ENCODE data around the gene PPP2R1A.

The PPP2R1A gene

DNA sequence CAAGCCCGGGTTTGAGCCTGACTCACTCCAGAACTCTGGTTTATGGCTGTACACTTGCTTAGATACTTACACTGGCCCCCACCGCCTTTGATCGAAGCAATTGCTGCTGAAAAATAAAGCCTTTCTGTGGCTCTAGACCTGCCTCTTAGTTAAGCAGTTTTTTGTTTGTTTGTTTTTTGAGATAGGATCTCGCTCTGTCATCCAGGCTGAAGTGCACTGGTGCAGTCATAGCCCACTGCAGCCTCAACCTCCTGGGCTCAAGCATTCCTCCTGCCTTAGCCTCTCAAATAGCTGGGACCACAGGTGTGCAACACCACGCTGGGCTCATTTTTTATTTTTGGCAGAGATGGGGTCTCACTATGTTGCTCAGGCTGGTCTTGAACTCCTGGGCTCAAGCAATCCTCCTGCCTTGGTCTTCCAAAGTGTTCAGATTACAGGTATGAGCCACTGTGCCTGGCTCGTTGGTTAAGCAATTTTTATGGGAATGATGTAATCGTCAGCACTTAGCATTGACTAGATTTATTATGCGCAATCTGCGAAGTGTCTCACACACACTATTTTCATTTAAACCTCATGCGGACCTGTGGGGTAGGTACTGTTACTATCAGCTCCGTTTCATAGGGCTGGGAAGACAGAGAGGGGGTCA, 22.2 kb downstream of the PPP2R1A start:
- Histone ChIP-seq H3K27ac (ENCODE audit: low read depth, low read length) (no peak overlapping the region), H3K4me2 (ENCODE audit: low read length) (no peak overlapping the region), H3K27me3 (ENCODE audit: control insufficient read depth, low read length) (no peaks in the 10 kb centered on the region), H3K4me3 (ENCODE audit: low read length) (no peak overlapping the region), H4K20me1 (ENCODE audit: control insufficient read depth, insufficient read depth, low read depth, low read length) (0 out of 2 replicates have a peak, but pooled peaks cover 4% of the 10 kb centered on the region), H3K4me1 (ENCODE audit: control insufficient read depth, low read length) (no peaks in the 10 kb centered on the region), H3K9me3 (ENCODE audit: control insufficient read depth, insufficient read depth, low read length) (no peaks in the 10 kb centered on the region), H3K79me2 (ENCODE audit: control insufficient read depth, low read length) (peaks cover 19% of the 10 kb centered on the region), H3F3A (ENCODE audit: control insufficient read depth, insufficient read depth) (no peaks in the 10 kb centered on the region), H3K36me3 (ENCODE audit: control insufficient read depth, low read length) (peaks cover 87% of the 10 kb centered on the region), H3K9me2 (replicated peaks; ENCODE audit: control insufficient read depth, low read length) (no peaks in the 10 kb centered on the region)
- TF ChIP-seq, protein P1, sequence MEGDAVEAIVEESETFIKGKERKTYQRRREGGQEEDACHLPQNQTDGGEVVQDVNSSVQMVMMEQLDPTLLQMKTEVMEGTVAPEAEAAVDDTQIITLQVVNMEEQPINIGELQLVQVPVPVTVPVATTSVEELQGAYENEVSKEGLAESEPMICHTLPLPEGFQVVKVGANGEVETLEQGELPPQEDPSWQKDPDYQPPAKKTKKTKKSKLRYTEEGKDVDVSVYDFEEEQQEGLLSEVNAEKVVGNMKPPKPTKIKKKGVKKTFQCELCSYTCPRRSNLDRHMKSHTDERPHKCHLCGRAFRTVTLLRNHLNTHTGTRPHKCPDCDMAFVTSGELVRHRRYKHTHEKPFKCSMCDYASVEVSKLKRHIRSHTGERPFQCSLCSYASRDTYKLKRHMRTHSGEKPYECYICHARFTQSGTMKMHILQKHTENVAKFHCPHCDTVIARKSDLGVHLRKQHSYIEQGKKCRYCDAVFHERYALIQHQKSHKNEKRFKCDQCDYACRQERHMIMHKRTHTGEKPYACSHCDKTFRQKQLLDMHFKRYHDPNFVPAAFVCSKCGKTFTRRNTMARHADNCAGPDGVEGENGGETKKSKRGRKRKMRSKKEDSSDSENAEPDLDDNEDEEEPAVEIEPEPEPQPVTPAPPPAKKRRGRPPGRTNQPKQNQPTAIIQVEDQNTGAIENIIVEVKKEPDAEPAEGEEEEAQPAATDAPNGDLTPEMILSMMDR (IDR thresholded peaks at IDR 0.05; ENCODE audit: low read depth, low read length, poor library complexity, severe bottlenecking), result no peak

DNA sequence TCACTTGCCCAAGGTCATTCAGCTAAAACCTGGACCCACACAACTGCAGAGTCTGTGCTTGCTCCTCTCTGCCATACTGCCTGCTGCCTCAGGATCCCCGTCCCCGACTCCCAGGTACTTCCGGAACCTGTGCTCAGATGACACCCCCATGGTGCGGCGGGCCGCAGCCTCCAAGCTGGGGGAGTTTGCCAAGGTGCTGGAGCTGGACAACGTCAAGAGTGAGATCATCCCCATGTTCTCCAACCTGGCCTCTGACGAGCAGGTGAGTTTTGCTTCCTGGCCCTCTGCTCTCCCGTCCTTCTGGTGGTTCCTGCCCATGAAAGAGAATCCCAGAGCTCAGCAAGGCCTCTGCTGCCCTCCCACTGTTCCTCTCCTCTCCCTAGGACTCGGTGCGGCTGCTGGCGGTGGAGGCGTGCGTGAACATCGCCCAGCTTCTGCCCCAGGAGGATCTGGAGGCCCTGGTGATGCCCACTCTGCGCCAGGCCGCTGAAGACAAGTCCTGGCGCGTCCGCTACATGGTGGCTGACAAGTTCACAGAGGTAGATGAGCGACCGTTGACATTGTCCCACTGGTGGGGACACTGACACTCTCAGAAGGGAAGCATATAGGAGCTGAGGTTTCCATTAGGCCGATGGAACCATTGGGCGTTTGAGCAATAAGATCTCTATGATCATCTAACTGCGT, 22.9 kb downstream of the PPP2R1A start:
- Histone ChIP-seq H3K4me2 (ENCODE audit: low read length) (no peak overlapping the region), H4K20me1 (ENCODE audit: control insufficient read depth, insufficient read depth, low read depth, low read length) (0 out of 2 replicates have a peak, but pooled peaks cover 4% of the 10 kb centered on the region), H3K79me2 (ENCODE audit: control insufficient read depth, low read length) (peaks cover 13% of the 10 kb centered on the region), H3K27me3 (ENCODE audit: control insufficient read depth, low read length) (no peaks in the 10 kb centered on the region), H3K9me2 (replicated peaks; ENCODE audit: control insufficient read depth, low read length) (no peaks in the 10 kb centered on the region), H3K27ac (ENCODE audit: low read depth, low read length) (no peak overlapping the region), H3F3A (ENCODE audit: control insufficient read depth, insufficient read depth) (no peaks in the 10 kb centered on the region), H3K36me3 (ENCODE audit: control insufficient read depth, low read length) (peaks cover 88% of the 10 kb centered on the region), H3K4me1 (ENCODE audit: control insufficient read depth, low read length) (no peaks in the 10 kb centered on the region), H3K4me3 (ENCODE audit: low read length) (no peak overlapping the region), H3K9me3 (ENCODE audit: control insufficient read depth, insufficient read depth, low read length) (no peaks in the 10 kb centered on the region)
- TF ChIP-seq EZH2phosphoT487 (IDR thresholded peaks at IDR 0.05; ENCODE audit: borderline replicate concordance, low read length), result no peak

DNA sequence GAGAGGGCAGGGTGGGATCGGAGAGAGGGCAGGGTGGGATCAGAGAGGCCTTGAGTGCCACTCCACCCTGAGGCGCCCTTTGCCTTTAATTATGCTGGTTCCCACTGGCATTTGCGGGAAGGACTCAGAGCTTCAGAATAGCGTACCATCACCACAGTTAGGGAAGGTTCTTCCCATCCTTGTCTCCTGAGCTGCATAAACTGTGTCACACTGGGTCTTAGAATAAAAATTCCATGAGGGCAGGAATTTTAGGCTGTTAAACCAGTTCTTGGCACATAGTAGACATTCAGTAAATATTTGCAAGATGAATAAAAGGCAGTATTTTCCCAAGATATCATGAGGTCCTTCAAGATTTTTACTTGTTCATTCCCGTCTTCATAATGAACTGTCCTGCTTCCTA, 24.4 kb downstream of the PPP2R1A start:
- H3K9me3 ChIP-seq (ENCODE audit: control insufficient read depth, insufficient read depth, low read length), result no peaks in the 10 kb centered on the region
- peaks cover 6% of the 10 kb centered on the region for H3K79me2 ChIP-seq (ENCODE audit: control insufficient read depth, low read length)
- H3F3A ChIP-seq (ENCODE audit: control insufficient read depth, insufficient read depth), result no peaks in the 10 kb centered on the region
- H3K27ac ChIP-seq (ENCODE audit: low read depth, low read length), result no peak overlapping the region
- H4K20me1 ChIP-seq (ENCODE audit: control insufficient read depth, insufficient read depth, low read depth, low read length), result 0 out of 2 replicates have a peak, but pooled peaks cover 4% of the 10 kb centered on the region
- H3K27me3 ChIP-seq (ENCODE audit: control insufficient read depth, low read length), result no peaks in the 10 kb centered on the region
- H3K36me3 ChIP-seq (ENCODE audit: control insufficient read depth, low read length), result peaks cover 91% of the 10 kb centered on the region
- no peaks in the 10 kb centered on the region for H3K9me2 ChIP-seq (replicated peaks; ENCODE audit: control insufficient read depth, low read length)
- no peak overlapping the region for H3K4me3 ChIP-seq (ENCODE audit: low read length)
- TF ChIP-seq, protein P1 (IDR thresholded peaks at IDR 0.05; ENCODE audit: low read depth, low read length, poor library complexity, severe bottlenecking), result no peak
- no peak for TF ChIP-seq EZH2phosphoT487 (IDR thresholded peaks at IDR 0.05; ENCODE audit: borderline replicate concordance, low read length)
- H3K4me1 ChIP-seq (ENCODE audit: control insufficient read depth, low read length), result no peaks in the 10 kb centered on the region
- no peak overlapping the region for H3K4me2 ChIP-seq (ENCODE audit: low read length)

DNA sequence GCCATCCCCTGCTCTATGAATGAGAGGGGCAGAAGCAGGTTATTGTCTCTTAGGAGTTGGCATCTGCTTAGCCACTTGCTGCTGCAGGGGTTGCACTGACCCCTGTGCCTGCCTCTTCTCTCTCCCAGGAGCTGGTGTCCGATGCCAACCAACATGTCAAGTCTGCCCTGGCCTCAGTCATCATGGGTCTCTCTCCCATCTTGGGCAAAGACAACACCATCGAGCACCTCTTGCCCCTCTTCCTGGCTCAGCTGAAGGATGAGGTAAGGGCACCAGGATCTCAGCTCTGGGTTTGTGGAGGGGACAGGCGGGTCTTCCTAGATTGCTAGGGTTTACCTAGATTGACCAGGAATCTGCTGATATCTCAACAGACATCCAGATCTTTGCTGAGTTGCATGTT, 26.5 kb downstream of the PPP2R1A start:
- Histone ChIP-seq H3F3A (ENCODE audit: control insufficient read depth, insufficient read depth) (no peaks in the 10 kb centered on the region), H3K4me3 (ENCODE audit: low read length) (no peak overlapping the region), H3K36me3 (ENCODE audit: control insufficient read depth, low read length) (peaks cover 95% of the 10 kb centered on the region), H3K27me3 (ENCODE audit: control insufficient read depth, low read length) (no peaks in the 10 kb centered on the region), H3K27ac (ENCODE audit: low read depth, low read length) (no peak overlapping the region), H3K4me2 (ENCODE audit: low read length) (no peak overlapping the region), H4K20me1 (ENCODE audit: control insufficient read depth, insufficient read depth, low read depth, low read length) (no peaks in the 10 kb centered on the region), H3K79me2 (ENCODE audit: control insufficient read depth, low read length) (no peaks in the 10 kb centered on the region), H3K9me2 (replicated peaks; ENCODE audit: control insufficient read depth, low read length) (no peaks in the 10 kb centered on the region), H3K4me1 (ENCODE audit: control insufficient read depth, low read length) (no peaks in the 10 kb centered on the region), H3K9me3 (ENCODE audit: control insufficient read depth, insufficient read depth, low read length) (no peaks in the 10 kb centered on the region)
- TF ChIP-seq, protein P1 (IDR thresholded peaks at IDR 0.05; ENCODE audit: low read depth, low read length, poor library complexity, severe bottlenecking), result no peak
- TF ChIP-seq EZH2phosphoT487 (IDR thresholded peaks at IDR 0.05; ENCODE audit: borderline replicate concordance, low read length), result no peak
